ENCODE measurements around the gene TIMP1. TPM values are rescaled to one million over a fixed set of nuclear protein-coding genes. Genes with fewer than 3 reads are reported as not detected.

The TIMP1 gene
- 943 and 1,314 TPM in 2 replicates for total RNA-seq (2012; rRNA removed)

GRCh38 chrX:47581731-47582647, at the start of gene TIMP1:
TSS of gene TIMP1 (plus strand) at chrX:47582436. CDS start at chrX:47583416, 980 bp downstream.
- Histone ChIP-seq H3K4me3 (ENCODE audit: low read length) (peak within 1 kb of the TSS; percentile 76), H3K27me3 (ENCODE audit: control insufficient read depth, insufficient read depth, low read length) (no peaks in the 10 kb centered on the region), H3K9ac (ENCODE audit: low read depth, low read length) (peak within 1 kb of the TSS; percentile 88), H3K4me1 (ENCODE audit: control insufficient read depth, insufficient read depth, low read length) (peaks cover 48% of the 10 kb centered on the region), H3K9me3 (replicated peaks; ENCODE audit: low read length) (no peaks in the 10 kb centered on the region), H3K4me2 (ENCODE audit: low read length) (peak within 1 kb of the TSS; percentile 92), H3K36me3 (ENCODE audit: insufficient read depth, low read length) (peaks cover 30% of the 10 kb centered on the region)

GRCh38 chrX:47539860-47540259, 42.4 kb upstream of the TIMP1 start:
- no peaks in the 10 kb centered on the region for H3K36me3 ChIP-seq (ENCODE audit: insufficient read depth, low read length)
- H3K9me3 ChIP-seq (replicated peaks; ENCODE audit: low read length), result no peaks in the 10 kb centered on the region
- no peak overlapping the region for H3K9ac ChIP-seq (ENCODE audit: low read depth, low read length)
- no peak overlapping the region for H3K4me2 ChIP-seq (ENCODE audit: low read length)
- peaks cover 8% of the 10 kb centered on the region for H3K4me1 ChIP-seq (ENCODE audit: control insufficient read depth, insufficient read depth, low read length)
- H3K27me3 ChIP-seq (ENCODE audit: control insufficient read depth, insufficient read depth, low read length), result no peaks in the 10 kb centered on the region
- no peak overlapping the region for H3K4me3 ChIP-seq (ENCODE audit: low read length)

GRCh38 chrX:47540754-47541538, 41.3 kb upstream of the TIMP1 start:
- H3K9me3 ChIP-seq (replicated peaks; ENCODE audit: low read length), result no peaks in the 10 kb centered on the region
- no peak overlapping the region for H3K4me3 ChIP-seq (ENCODE audit: low read length)
- no peaks in the 10 kb centered on the region for H3K27me3 ChIP-seq (ENCODE audit: control insufficient read depth, insufficient read depth, low read length)
- peaks cover 8% of the 10 kb centered on the region for H3K4me1 ChIP-seq (ENCODE audit: control insufficient read depth, insufficient read depth, low read length)
- no peaks in the 10 kb centered on the region for H3K36me3 ChIP-seq (ENCODE audit: insufficient read depth, low read length)
- H3K9ac ChIP-seq (ENCODE audit: low read depth, low read length), result peak overlapping the region; percentile 68
- peak overlapping the region; percentile 70 for H3K4me2 ChIP-seq (ENCODE audit: low read length)

GRCh38 chrX:47543496-47543895, 38.7 kb upstream of the TIMP1 start:
- H3K4me2 ChIP-seq (ENCODE audit: low read length), result no peak overlapping the region
- H3K4me1 ChIP-seq (ENCODE audit: control insufficient read depth, insufficient read depth, low read length), result peaks cover 8% of the 10 kb centered on the region
- H3K36me3 ChIP-seq (ENCODE audit: insufficient read depth, low read length), result no peaks in the 10 kb centered on the region
- H3K9me3 ChIP-seq (replicated peaks; ENCODE audit: low read length), result no peaks in the 10 kb centered on the region
- no peak overlapping the region for H3K4me3 ChIP-seq (ENCODE audit: low read length)
- H3K27me3 ChIP-seq (ENCODE audit: control insufficient read depth, insufficient read depth, low read length), result no peaks in the 10 kb centered on the region
- H3K9ac ChIP-seq (ENCODE audit: low read depth, low read length), result no peak overlapping the region

- H3K4me2 ChIP-seq (ENCODE audit: low read length), result peak overlapping the region; percentile 80
- no peaks in the 10 kb centered on the region for H3K4me1 ChIP-seq (ENCODE audit: control insufficient read depth, insufficient read depth, low read length)
- H3K9ac ChIP-seq (ENCODE audit: low read depth, low read length), result peak overlapping the region; percentile 72
These were observed 26.1 kb upstream of the TIMP1 start for GRCh38 chrX:47556045-47556623.

GRCh38 chrX:47558436-47558835, 23.8 kb upstream of the TIMP1 start:
- no peak overlapping the region for H3K4me3 ChIP-seq (ENCODE audit: low read length)
- H3K4me2 ChIP-seq (ENCODE audit: low read length), result no peak overlapping the region
- H3K9ac ChIP-seq (ENCODE audit: low read depth, low read length), result no peak overlapping the region
- no peaks in the 10 kb centered on the region for H3K27me3 ChIP-seq (ENCODE audit: control insufficient read depth, insufficient read depth, low read length)
- peaks cover 5% of the 10 kb centered on the region for H3K36me3 ChIP-seq (ENCODE audit: insufficient read depth, low read length)
- H3K9me3 ChIP-seq (replicated peaks; ENCODE audit: low read length), result no peaks in the 10 kb centered on the region
- peaks cover 8% of the 10 kb centered on the region for H3K4me1 ChIP-seq (ENCODE audit: control insufficient read depth, insufficient read depth, low read length)

More at GRCh38 chrX:47556045-47556623, 26.1 kb upstream of the TIMP1 start:
- Histone ChIP-seq H3K27me3 (ENCODE audit: control insufficient read depth, insufficient read depth, low read length) (no peaks in the 10 kb centered on the region), H3K4me3 (ENCODE audit: low read length) (peak overlapping the region; percentile 73), H3K36me3 (ENCODE audit: insufficient read depth, low read length) (no peaks in the 10 kb centered on the region), H3K9me3 (replicated peaks; ENCODE audit: low read length) (no peaks in the 10 kb centered on the region)

GRCh38 chrX:47560179-47560933, 21.9 kb upstream of the TIMP1 start:
- no peaks in the 10 kb centered on the region for H3K27me3 ChIP-seq (ENCODE audit: control insufficient read depth, insufficient read depth, low read length)
- H3K36me3 ChIP-seq (ENCODE audit: insufficient read depth, low read length), result peaks cover 18% of the 10 kb centered on the region
- no peaks in the 10 kb centered on the region for H3K9me3 ChIP-seq (replicated peaks; ENCODE audit: low read length)
- peak overlapping the region; percentile 94 for H3K9ac ChIP-seq (ENCODE audit: low read depth, low read length)
- peak overlapping the region; percentile 80 for H3K4me2 ChIP-seq (ENCODE audit: low read length)
- peaks cover 18% of the 10 kb centered on the region for H3K4me1 ChIP-seq (ENCODE audit: control insufficient read depth, insufficient read depth, low read length)
- peak overlapping the region; percentile 84 for H3K4me3 ChIP-seq (ENCODE audit: low read length)

GRCh38 chrX:47560934-47561658, 21.1 kb upstream of the TIMP1 start, which contains the start of gene ARAF:
TSS of gene ARAF (plus strand) at chrX:47561205. CDS start at chrX:47562968, 1,763 bp downstream.
- peaks cover 18% of the 10 kb centered on the region for H3K36me3 ChIP-seq (ENCODE audit: insufficient read depth, low read length)
- peak within 1 kb of the TSS; percentile 84 for H3K4me3 ChIP-seq (ENCODE audit: low read length)
- H3K9ac ChIP-seq (ENCODE audit: low read depth, low read length), result peak within 1 kb of the TSS; percentile 94
- no peaks in the 10 kb centered on the region for H3K27me3 ChIP-seq (ENCODE audit: control insufficient read depth, insufficient read depth, low read length)
- H3K9me3 ChIP-seq (replicated peaks; ENCODE audit: low read length), result no peaks in the 10 kb centered on the region
- H3K4me1 ChIP-seq (ENCODE audit: control insufficient read depth, insufficient read depth, low read length), result peaks cover 18% of the 10 kb centered on the region
- peak within 1 kb of the TSS; percentile 90 for H3K4me2 ChIP-seq (ENCODE audit: low read length)

- Histone ChIP-seq H3K4me1 (ENCODE audit: control insufficient read depth, insufficient read depth, low read length) (peaks cover 18% of the 10 kb centered on the region), H3K4me3 (ENCODE audit: low read length) (peak overlapping the region; percentile 84), H3K9me3 (replicated peaks; ENCODE audit: low read length) (no peaks in the 10 kb centered on the region), H3K36me3 (ENCODE audit: insufficient read depth, low read length) (peaks cover 18% of the 10 kb centered on the region), H3K4me2 (ENCODE audit: low read length) (peak overlapping the region; percentile 90), H3K27me3 (ENCODE audit: control insufficient read depth, insufficient read depth, low read length) (no peaks in the 10 kb centered on the region), H3K9ac (ENCODE audit: low read depth, low read length) (peak overlapping the region; percentile 94)
These were observed 20.5 kb upstream of the TIMP1 start for GRCh38 chrX:47561659-47562151.

GRCh38 chrX:47562615-47563243, 19.5 kb upstream of the TIMP1 start:
- peaks cover 18% of the 10 kb centered on the region for H3K4me1 ChIP-seq (ENCODE audit: control insufficient read depth, insufficient read depth, low read length)
- H3K4me2 ChIP-seq (ENCODE audit: low read length), result peak overlapping the region; percentile 27
- no peaks in the 10 kb centered on the region for H3K27me3 ChIP-seq (ENCODE audit: control insufficient read depth, insufficient read depth, low read length)
- no peak overlapping the region for H3K4me3 ChIP-seq (ENCODE audit: low read length)
- H3K9ac ChIP-seq (ENCODE audit: low read depth, low read length), result no peak overlapping the region
- H3K9me3 ChIP-seq (replicated peaks; ENCODE audit: low read length), result no peaks in the 10 kb centered on the region
- peaks cover 19% of the 10 kb centered on the region for H3K36me3 ChIP-seq (ENCODE audit: insufficient read depth, low read length)
